WTC11 (cell line): ENCODE results near the gene PLIN5.

Experiments
- TCF7 ChIP-seq: sonication (generic); formaldehyde crosslinking; IDR thresholded peaks from 2 replicates; pipeline ENCODE4 v1.8.0; 2022; ENCODE audit warnings: mild to moderate bottlenecking, low read depth, missing genetic modification reagents, moderate library complexity
- TF ChIP-seq, protein P1 (sequence below): sonication (generic); formaldehyde crosslinking; IDR thresholded peaks from 2 replicates; pipeline ENCODE4 v1.8.0; 2022; ENCODE audit warnings: mild to moderate bottlenecking, missing genetic modification reagents
- TF ChIP-seq, protein P2 (sequence below): sonication (generic); formaldehyde crosslinking; IDR thresholded peaks from 2 replicates; pipeline ENCODE4 v1.8.0; 2022; ENCODE audit warnings: mild to moderate bottlenecking, missing genetic modification reagents
- TF ChIP-seq, protein P3 (sequence below): fragments of 200-600 bp; IDR thresholded peaks from 2 replicates; pipeline ENCODE4 v1.8.0; 2022; ENCODE audit warnings: antibody characterized with exemption
- TF ChIP-seq, protein P4 (sequence below): sonication (generic); formaldehyde crosslinking; IDR thresholded peaks from 2 replicates; pipeline ENCODE4 v1.8.1; 2023; ENCODE audit warnings: mild to moderate bottlenecking, missing genetic modification reagents, borderline replicate concordance

DNA sequence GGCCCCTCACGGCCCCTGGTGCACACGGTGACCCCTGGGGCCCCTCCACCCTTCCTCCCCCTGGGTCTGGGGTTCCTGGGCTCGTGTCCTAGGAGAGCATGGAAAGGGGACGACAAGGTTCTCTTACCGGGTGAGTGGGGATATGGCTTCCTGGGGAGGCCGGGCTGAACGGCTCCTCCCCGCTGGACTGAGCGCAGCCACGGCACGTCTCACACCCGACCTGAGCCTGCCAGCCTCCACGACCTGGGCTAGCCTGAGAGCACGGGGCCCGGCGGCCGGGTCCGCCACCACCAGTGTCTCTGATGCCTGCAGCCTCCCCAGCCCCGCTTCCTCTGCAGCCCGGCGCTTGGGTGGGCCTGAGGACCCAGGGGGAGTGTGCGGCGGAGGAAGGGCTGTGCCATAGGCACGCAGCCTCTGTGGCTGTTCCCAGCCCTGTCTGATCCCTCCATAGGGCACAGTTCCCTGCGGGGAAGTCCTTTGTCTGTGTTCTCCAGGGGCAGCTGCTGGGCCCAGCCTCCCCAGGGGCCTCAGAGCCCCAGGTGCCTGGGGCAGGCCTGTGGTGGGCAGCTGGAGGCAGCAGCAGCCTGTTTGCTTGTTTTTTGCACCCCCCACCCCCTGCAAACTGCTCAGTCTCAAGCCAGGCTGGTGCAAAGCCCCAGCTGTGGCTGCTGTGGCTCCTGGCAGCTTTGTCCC lies 31.7 kb downstream of the PLIN5 start:
- TF ChIP-seq, protein P1, sequence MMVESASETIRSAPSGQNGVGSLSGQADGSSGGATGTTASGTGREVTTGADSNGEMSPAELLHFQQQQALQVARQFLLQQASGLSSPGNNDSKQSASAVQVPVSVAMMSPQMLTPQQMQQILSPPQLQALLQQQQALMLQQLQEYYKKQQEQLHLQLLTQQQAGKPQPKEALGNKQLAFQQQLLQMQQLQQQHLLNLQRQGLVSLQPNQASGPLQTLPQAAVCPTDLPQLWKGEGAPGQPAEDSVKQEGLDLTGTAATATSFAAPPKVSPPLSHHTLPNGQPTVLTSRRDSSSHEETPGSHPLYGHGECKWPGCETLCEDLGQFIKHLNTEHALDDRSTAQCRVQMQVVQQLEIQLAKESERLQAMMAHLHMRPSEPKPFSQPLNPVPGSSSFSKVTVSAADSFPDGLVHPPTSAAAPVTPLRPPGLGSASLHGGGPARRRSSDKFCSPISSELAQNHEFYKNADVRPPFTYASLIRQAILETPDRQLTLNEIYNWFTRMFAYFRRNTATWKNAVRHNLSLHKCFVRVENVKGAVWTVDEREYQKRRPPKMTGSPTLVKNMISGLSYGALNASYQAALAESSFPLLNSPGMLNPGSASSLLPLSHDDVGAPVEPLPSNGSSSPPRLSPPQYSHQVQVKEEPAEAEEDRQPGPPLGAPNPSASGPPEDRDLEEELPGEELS: no peak
- TF ChIP-seq, protein P2, sequence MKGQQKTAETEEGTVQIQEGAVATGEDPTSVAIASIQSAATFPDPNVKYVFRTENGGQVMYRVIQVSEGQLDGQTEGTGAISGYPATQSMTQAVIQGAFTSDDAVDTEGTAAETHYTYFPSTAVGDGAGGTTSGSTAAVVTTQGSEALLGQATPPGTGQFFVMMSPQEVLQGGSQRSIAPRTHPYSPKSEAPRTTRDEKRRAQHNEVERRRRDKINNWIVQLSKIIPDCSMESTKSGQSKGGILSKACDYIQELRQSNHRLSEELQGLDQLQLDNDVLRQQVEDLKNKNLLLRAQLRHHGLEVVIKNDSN (CRISPR knock-in tag): no peak
- TF ChIP-seq, protein P3, sequence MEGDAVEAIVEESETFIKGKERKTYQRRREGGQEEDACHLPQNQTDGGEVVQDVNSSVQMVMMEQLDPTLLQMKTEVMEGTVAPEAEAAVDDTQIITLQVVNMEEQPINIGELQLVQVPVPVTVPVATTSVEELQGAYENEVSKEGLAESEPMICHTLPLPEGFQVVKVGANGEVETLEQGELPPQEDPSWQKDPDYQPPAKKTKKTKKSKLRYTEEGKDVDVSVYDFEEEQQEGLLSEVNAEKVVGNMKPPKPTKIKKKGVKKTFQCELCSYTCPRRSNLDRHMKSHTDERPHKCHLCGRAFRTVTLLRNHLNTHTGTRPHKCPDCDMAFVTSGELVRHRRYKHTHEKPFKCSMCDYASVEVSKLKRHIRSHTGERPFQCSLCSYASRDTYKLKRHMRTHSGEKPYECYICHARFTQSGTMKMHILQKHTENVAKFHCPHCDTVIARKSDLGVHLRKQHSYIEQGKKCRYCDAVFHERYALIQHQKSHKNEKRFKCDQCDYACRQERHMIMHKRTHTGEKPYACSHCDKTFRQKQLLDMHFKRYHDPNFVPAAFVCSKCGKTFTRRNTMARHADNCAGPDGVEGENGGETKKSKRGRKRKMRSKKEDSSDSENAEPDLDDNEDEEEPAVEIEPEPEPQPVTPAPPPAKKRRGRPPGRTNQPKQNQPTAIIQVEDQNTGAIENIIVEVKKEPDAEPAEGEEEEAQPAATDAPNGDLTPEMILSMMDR: no peak
- TF ChIP-seq, protein P4, sequence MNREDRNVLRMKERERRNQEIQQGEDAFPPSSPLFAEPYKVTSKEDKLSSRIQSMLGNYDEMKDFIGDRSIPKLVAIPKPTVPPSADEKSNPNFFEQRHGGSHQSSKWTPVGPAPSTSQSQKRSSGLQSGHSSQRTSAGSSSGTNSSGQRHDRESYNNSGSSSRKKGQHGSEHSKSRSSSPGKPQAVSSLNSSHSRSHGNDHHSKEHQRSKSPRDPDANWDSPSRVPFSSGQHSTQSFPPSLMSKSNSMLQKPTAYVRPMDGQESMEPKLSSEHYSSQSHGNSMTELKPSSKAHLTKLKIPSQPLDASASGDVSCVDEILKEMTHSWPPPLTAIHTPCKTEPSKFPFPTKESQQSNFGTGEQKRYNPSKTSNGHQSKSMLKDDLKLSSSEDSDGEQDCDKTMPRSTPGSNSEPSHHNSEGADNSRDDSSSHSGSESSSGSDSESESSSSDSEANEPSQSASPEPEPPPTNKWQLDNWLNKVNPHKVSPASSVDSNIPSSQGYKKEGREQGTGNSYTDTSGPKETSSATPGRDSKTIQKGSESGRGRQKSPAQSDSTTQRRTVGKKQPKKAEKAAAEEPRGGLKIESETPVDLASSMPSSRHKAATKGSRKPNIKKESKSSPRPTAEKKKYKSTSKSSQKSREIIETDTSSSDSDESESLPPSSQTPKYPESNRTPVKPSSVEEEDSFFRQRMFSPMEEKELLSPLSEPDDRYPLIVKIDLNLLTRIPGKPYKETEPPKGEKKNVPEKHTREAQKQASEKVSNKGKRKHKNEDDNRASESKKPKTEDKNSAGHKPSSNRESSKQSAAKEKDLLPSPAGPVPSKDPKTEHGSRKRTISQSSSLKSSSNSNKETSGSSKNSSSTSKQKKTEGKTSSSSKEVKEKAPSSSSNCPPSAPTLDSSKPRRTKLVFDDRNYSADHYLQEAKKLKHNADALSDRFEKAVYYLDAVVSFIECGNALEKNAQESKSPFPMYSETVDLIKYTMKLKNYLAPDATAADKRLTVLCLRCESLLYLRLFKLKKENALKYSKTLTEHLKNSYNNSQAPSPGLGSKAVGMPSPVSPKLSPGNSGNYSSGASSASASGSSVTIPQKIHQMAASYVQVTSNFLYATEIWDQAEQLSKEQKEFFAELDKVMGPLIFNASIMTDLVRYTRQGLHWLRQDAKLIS (CRISPR knock-in tag): no peak
- TF ChIP-seq TCF7 (CRISPR knock-in tag): no peak
